Effector memory CD4-positive, alpha-beta T cell (primary cell): ENCODE results near the gene CFAP46.
"Not testable (repeated sequence)": the region's sequence is repeated elsewhere in the genome, so short reads cannot be mapped to it uniquely, and the experiment has no call there.

Experiments used
- DNase-seq, 3 donors: peaks; one replicate each; pipeline ENCODE4 v3.0.0-alpha.2; 2020
- H3K27ac ChIP-seq: 2 replicates; pipeline ENCODE4 v1.7.0; 2013; ENCODE audit warnings: mild to moderate bottlenecking, low read length, moderate library complexity; ENCODE audit not compliant: insufficient read depth, poor library complexity, severe bottlenecking
- H3K27me3 ChIP-seq: replicated peaks from 2 replicates; pipeline ENCODE4 v1.7.0; 2013; ENCODE audit warnings: mild to moderate bottlenecking, low read length; ENCODE audit not compliant: insufficient read depth, control insufficient read depth, poor library complexity, severe bottlenecking
- H3K36me3 ChIP-seq: 2 replicates; pipeline ENCODE4 v1.7.0; 2013; ENCODE audit warnings: mild to moderate bottlenecking, low read length, moderate library complexity; ENCODE audit not compliant: control insufficient read depth, insufficient read depth
- H3K4me1 ChIP-seq: 2 replicates; pipeline ENCODE4 v1.7.0; 2013; ENCODE audit warnings: low read length, mild to moderate bottlenecking; ENCODE audit not compliant: control insufficient read depth, insufficient read depth, poor library complexity, severe bottlenecking
- H3K4me3 ChIP-seq: 2 replicates; pipeline ENCODE4 v1.7.0; 2013; ENCODE audit warnings: low read length, low read depth, mild to moderate bottlenecking; ENCODE audit not compliant: insufficient read depth, poor library complexity, severe bottlenecking
- H3K9me3 ChIP-seq: 2 replicates; pipeline ENCODE4 v1.7.0; 2013; ENCODE audit warnings: mild to moderate bottlenecking, low read length, moderate library complexity; ENCODE audit not compliant: control insufficient read depth

Gene CFAP46

GRCh38 chr10:132928261-132928660 is 14.1 kb downstream of the CFAP46 start:
- no peak overlapping the region for H3K4me3 ChIP-seq

GRCh38 chr10:132927824-132928223 is 14.5 kb downstream of the CFAP46 start:
- Histone ChIP-seq H3K27me3 (no peaks in the 10 kb centered on the region), H3K36me3 (no peaks in the 10 kb centered on the region), H3K27ac (no peak overlapping the region), H3K9me3 (no peaks in the 10 kb centered on the region), H3K4me3 (no peak overlapping the region), H3K4me1 (no peaks in the 10 kb centered on the region)
- DNase-seq, result no peak

More at GRCh38 chr10:132928261-132928660, 14.1 kb downstream of the CFAP46 start:
- H3K27ac ChIP-seq, result no peak overlapping the region
- H3K36me3 ChIP-seq, result no peaks in the 10 kb centered on the region
- DNase-seq, result no peak
- no peaks in the 10 kb centered on the region for H3K27me3 ChIP-seq
- no peaks in the 10 kb centered on the region for H3K4me1 ChIP-seq
- no peaks in the 10 kb centered on the region for H3K9me3 ChIP-seq

GRCh38 chr10:132926777-132927650 is 15.4 kb downstream of the CFAP46 start:
- Histone ChIP-seq H3K36me3 (no peaks in the 10 kb centered on the region), H3K4me1 (no peaks in the 10 kb centered on the region), H3K4me3 (no peak overlapping the region), H3K27me3 (no peaks in the 10 kb centered on the region), H3K27ac (no peak overlapping the region), H3K9me3 (no peaks in the 10 kb centered on the region)
- no peak for DNase-seq

GRCh38 chr10:132926070-132926469 is 16.3 kb downstream of the CFAP46 start:
- H3K27ac ChIP-seq, result no peak overlapping the region
- no peaks in the 10 kb centered on the region for H3K4me1 ChIP-seq
- H3K9me3 ChIP-seq, result no peaks in the 10 kb centered on the region
- no peaks in the 10 kb centered on the region for H3K36me3 ChIP-seq
- H3K27me3 ChIP-seq, result no peaks in the 10 kb centered on the region
- no peak overlapping the region for H3K4me3 ChIP-seq
- no peak for DNase-seq

- Histone ChIP-seq H3K27ac (no peak overlapping the region), H3K4me1 (no peaks in the 10 kb centered on the region), H3K9me3 (no peaks in the 10 kb centered on the region), H3K4me3 (no peak overlapping the region), H3K27me3 (no peaks in the 10 kb centered on the region), H3K36me3 (no peaks in the 10 kb centered on the region)
- DNase-seq, result no peak
Observed at GRCh38 chr10:132925614-132926013, 16.8 kb downstream of the CFAP46 start.

- no peak for DNase-seq
- H3K27me3 ChIP-seq, result no peaks in the 10 kb centered on the region
- no peaks in the 10 kb centered on the region for H3K36me3 ChIP-seq
- H3K27ac ChIP-seq, result no peak overlapping the region
- no peak overlapping the region for H3K4me3 ChIP-seq
- no peaks in the 10 kb centered on the region for H3K9me3 ChIP-seq
- H3K4me1 ChIP-seq, result no peaks in the 10 kb centered on the region
Observed at GRCh38 chr10:132925071-132925561, 17.3 kb downstream of the CFAP46 start.

GRCh38 chr10:132924046-132924952 is 18.1 kb downstream of the CFAP46 start:
- DNase-seq, result no peak
- Histone ChIP-seq H3K9me3 (no peaks in the 10 kb centered on the region), H3K4me3 (no peak overlapping the region), H3K36me3 (no peaks in the 10 kb centered on the region), H3K4me1 (no peaks in the 10 kb centered on the region), H3K27me3 (no peaks in the 10 kb centered on the region), H3K27ac (no peak overlapping the region)

GRCh38 chr10:132923384-132923783 is 19.0 kb downstream of the CFAP46 start:
- not testable (repeated sequence) for H3K27ac ChIP-seq, H3K27me3 ChIP-seq, H3K9me3 ChIP-seq, DNase-seq, H3K36me3 ChIP-seq, H3K4me1 ChIP-seq, H3K4me3 ChIP-seq

- H3K27ac ChIP-seq, result no peak overlapping the region
- H3K36me3 ChIP-seq, result no peaks in the 10 kb centered on the region
- DNase-seq, result no peak
- no peak overlapping the region for H3K4me3 ChIP-seq
- no peaks in the 10 kb centered on the region for H3K27me3 ChIP-seq
- no peaks in the 10 kb centered on the region for H3K4me1 ChIP-seq
- H3K9me3 ChIP-seq, result no peaks in the 10 kb centered on the region
Observed at GRCh38 chr10:132922872-132923271, 19.5 kb downstream of the CFAP46 start.
